ENCODE data around the gene COPS9.

The COPS9 gene

DNA sequence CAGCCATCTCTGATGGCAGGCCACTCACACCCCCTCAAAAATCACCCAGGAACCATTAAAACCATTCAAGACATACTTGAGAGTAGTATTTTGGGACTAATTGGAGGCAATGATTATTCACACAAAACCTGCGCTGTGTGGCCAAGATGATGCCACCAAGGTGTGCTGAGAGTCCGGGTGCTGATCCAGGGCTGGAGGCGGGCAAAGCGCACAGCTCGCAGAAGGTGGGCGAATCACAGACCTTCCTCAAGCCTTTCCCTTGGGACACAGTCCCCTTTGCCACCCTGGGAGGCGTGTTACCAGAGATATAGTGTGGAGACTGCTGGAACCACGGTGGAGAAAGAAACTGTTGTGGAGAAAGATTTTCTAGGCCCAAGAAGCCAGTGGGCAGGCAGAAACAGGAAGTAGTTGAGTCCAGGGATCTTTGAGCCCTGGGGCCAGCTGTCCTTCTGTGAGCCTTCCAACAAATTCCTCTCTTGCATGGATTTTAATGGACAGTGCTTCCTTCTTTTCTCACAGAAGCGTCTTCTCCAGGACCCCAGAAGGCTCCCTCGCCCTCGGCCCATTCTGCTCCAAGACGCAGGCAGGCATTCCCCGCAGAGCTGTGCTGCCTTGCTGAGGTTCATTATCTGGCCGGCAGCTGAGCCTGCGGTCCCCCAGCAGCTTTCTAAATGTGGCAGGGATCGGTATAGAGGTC, 8.0 kb downstream of the COPS9 start:
- TF ChIP-seq, protein P1, sequence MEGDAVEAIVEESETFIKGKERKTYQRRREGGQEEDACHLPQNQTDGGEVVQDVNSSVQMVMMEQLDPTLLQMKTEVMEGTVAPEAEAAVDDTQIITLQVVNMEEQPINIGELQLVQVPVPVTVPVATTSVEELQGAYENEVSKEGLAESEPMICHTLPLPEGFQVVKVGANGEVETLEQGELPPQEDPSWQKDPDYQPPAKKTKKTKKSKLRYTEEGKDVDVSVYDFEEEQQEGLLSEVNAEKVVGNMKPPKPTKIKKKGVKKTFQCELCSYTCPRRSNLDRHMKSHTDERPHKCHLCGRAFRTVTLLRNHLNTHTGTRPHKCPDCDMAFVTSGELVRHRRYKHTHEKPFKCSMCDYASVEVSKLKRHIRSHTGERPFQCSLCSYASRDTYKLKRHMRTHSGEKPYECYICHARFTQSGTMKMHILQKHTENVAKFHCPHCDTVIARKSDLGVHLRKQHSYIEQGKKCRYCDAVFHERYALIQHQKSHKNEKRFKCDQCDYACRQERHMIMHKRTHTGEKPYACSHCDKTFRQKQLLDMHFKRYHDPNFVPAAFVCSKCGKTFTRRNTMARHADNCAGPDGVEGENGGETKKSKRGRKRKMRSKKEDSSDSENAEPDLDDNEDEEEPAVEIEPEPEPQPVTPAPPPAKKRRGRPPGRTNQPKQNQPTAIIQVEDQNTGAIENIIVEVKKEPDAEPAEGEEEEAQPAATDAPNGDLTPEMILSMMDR (IDR thresholded peaks at IDR 0.05; ENCODE audit: low read depth, low read length), result no peak
- no peak for TF ChIP-seq MYC (IDR thresholded peaks at IDR 0.05; ENCODE audit: low read depth, low read length)
- TF ChIP-seq POLR2A (IDR thresholded peaks at IDR 0.05; ENCODE audit: extremely low read depth, insufficient read length), result no peak
- TF ChIP-seq, protein P2, sequence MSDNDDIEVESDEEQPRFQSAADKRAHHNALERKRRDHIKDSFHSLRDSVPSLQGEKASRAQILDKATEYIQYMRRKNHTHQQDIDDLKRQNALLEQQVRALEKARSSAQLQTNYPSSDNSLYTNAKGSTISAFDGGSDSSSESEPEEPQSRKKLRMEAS (IDR thresholded peaks at IDR 0.05; ENCODE audit: low read depth, low read length), result no peak
- H3K4me3 ChIP-seq (ENCODE audit: low read depth, low read length), result no peak overlapping the region
- no peak for DNase-seq (ENCODE audit: low read depth)

DNA sequence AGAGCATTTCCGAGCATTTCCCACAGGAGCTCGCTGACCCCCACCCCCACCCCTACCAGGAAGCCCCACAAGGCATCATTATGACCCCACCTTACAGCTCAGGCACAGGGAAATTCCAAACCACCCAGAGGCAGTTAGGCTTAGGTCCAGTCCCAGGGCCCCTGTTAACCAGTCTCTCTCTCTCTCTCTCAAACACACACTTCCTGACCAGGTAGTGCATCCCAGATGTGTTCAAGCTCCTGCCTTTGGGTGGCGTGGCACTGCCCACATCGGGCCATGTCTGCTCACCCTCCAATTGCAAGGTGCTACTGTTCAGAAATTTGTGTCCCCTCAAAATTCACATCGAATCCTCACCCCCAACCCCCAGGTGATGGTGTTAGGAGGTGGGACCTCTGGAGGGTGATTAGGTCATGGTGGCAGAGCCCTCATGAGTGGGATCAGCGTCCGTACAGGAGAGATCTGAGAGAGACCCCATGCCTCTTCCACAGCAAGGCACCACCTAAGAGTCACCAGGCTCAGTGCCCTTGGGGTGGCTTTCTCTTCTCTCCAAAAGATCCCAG, 8.8 kb downstream of the COPS9 start:
- DNase-seq (ENCODE audit: low read depth), result no peak
- no peak overlapping the region for H3K4me3 ChIP-seq (ENCODE audit: low read depth, low read length)
- TF ChIP-seq, protein P1 (IDR thresholded peaks at IDR 0.05; ENCODE audit: low read depth, low read length), result no peak
- TF ChIP-seq, protein P2 (IDR thresholded peaks at IDR 0.05; ENCODE audit: low read depth, low read length), result no peak
- TF ChIP-seq MYC (IDR thresholded peaks at IDR 0.05; ENCODE audit: low read depth, low read length), result no peak
- no peak for TF ChIP-seq POLR2A (IDR thresholded peaks at IDR 0.05; ENCODE audit: extremely low read depth, insufficient read length)

DNA sequence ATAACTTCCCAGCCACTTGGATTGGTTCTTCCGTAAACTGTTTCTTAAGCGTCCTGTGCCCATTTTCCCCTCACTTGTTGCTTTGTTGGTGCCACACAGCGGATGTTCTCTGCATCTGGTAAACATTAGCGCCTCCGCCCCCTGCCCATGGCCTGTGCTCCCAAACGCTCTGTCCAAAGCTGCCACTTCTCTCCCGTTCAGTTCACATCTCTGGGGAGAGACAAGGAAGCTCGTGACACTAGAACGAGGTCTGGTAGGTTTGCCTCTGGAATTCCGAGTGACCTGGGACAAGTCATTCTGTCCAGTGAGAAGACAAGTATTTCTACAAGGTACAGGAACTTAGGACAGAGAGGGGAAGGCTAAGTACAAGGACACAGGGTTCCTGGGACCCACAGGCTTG, 9.4 kb downstream of the COPS9 start:
- TF ChIP-seq MYC (IDR thresholded peaks at IDR 0.05; ENCODE audit: low read depth, low read length), result no peak
- TF ChIP-seq POLR2A (IDR thresholded peaks at IDR 0.05; ENCODE audit: extremely low read depth, insufficient read length), result no peak
- TF ChIP-seq, protein P1 (IDR thresholded peaks at IDR 0.05; ENCODE audit: low read depth, low read length), result no peak
- TF ChIP-seq, protein P2 (IDR thresholded peaks at IDR 0.05; ENCODE audit: low read depth, low read length), result no peak
- DNase-seq (ENCODE audit: low read depth), result no peak
- H3K4me3 ChIP-seq (ENCODE audit: low read depth, low read length), result no peak overlapping the region

DNA sequence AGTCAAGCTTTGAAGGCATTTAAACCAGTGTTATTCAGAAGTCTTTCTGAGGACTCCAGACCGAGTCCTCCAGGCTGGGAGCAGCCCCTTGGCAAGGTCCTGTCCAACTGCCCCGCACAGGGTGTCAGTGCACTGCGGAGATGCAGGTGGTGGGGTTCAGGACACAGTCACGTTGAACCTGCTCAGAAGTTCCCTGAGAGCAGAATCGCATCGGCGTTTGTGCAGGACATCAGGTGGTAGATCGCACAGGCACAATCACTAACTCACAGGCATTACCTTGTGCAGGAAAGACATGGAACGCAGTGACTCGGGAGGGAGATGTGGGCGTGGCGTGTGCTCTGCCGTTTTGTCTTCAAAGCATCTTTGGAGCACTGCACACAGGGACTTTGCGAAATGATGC, 10.4 kb downstream of the COPS9 start:
- no peak overlapping the region for H3K4me3 ChIP-seq (ENCODE audit: low read depth, low read length)
- no peak for DNase-seq (ENCODE audit: low read depth)
- TF ChIP-seq, protein P2 (IDR thresholded peaks at IDR 0.05; ENCODE audit: low read depth, low read length), result no peak
- TF ChIP-seq POLR2A (IDR thresholded peaks at IDR 0.05; ENCODE audit: extremely low read depth, insufficient read length), result no peak
- TF ChIP-seq, protein P1 (IDR thresholded peaks at IDR 0.05; ENCODE audit: low read depth, low read length), result no peak
- no peak for TF ChIP-seq MYC (IDR thresholded peaks at IDR 0.05; ENCODE audit: low read depth, low read length)

DNA sequence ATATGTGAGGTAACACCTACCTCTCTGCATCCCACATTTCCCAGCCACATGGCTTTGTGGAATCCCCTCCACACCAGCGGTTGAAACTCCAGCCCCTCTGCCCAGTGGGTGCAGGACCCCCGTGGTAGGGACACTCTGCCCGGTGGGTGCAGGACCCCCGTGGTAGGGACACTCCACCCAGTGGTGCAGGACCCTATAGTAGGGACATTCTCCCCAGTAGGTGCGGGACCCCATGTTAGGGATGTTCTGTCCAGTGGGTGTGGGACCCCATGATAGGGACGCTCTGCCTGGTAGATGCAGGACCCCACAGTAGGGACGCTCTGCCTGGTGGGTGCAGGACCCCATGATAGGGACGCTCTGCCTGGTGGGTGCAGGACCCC, 11.5 kb downstream of the COPS9 start:
- TF ChIP-seq, protein P2 (IDR thresholded peaks at IDR 0.05; ENCODE audit: low read depth, low read length), result no peak
- TF ChIP-seq POLR2A (IDR thresholded peaks at IDR 0.05; ENCODE audit: extremely low read depth, insufficient read length) (no peak), MYC (IDR thresholded peaks at IDR 0.05; ENCODE audit: low read depth, low read length) (no peak)
- TF ChIP-seq, protein P1 (IDR thresholded peaks at IDR 0.05; ENCODE audit: low read depth, low read length), result no peak
- H3K4me3 ChIP-seq (ENCODE audit: low read depth, low read length), result no peak overlapping the region
- no peak for DNase-seq (ENCODE audit: low read depth)

Measured in NB4 (cell line).